Measurements from ENCODE around the gene METTL15. TPM values are rescaled to one million over a fixed set of nuclear protein-coding genes. Genes with fewer than 3 reads are reported as not detected.
A peak's percentile ranks its signal among the peaks of the same experiment; 100 is the strongest.

Gene METTL15
- total RNA-seq (ENCODE audit: low replicate concordance): 21.1 and 27.9 TPM in 2 replicates

- Mint-ChIP-seq H3K36me3 (peaks cover 7% of the 10 kb centered on the region), H3K4me3 (peak within 1 kb of the TSS; percentile 99), H3K4me1 (peaks cover 46% of the 10 kb centered on the region), H3K9me3 (no peaks in the 10 kb centered on the region), H3K27me3 (ENCODE audit: insufficient read depth, low read depth) (peaks cover 6% of the 10 kb centered on the region), H3K27ac (peak within 1 kb of the TSS; percentile 100)
- Histone ChIP-seq H3K9ac (peak within 1 kb of the TSS; percentile 64), H3K4me3 (peak within 1 kb of the TSS; percentile 96), H3F3A (ENCODE audit: low read depth) (peaks cover 24% of the 10 kb centered on the region), H4K20me1 (ENCODE audit: low read depth) (peaks cover 24% of the 10 kb centered on the region), H2AFZ (replicated peaks) (peak within 1 kb of the TSS; percentile 39), H3K27ac (peak within 1 kb of the TSS; percentile 66), H3K4me2 (peak within 1 kb of the TSS; percentile 85), H3K79me2 (ENCODE audit: low read depth) (peaks cover 94% of the 10 kb centered on the region), H3K27me3 (no peaks in the 10 kb centered on the region), H3K4me1 (peaks cover 39% of the 10 kb centered on the region), H3K9me3 (ENCODE audit: low read depth) (no peaks in the 10 kb centered on the region), H3K36me3 (no peaks in the 10 kb centered on the region)
- TF ChIP-seq EZH2phosphoT487 (IDR thresholded peaks at IDR 0.05) (no peak), EZH2 (IDR thresholded peaks at IDR 0.05) (no peak), CTCF (IDR thresholded peaks at IDR 0.05) (no peak)
- peak; percentile 100 for DNase-seq (ENCODE audit: low spot score)
Observed at GRCh38 chr11:28107750-28108618, at the start of gene METTL15, which contains the start of gene KIF18A. Gene METTL15 (plus strand): TSS chr11:28108388. CDS start chr11:28113335, 4,947 bp downstream. Gene KIF18A (minus strand): TSS chr11:28108156. CDS start chr11:28097947, 10,209 bp downstream.

- Histone ChIP-seq H3K27ac (no peak overlapping the region), H3K79me2 (ENCODE audit: low read depth) (no peaks in the 10 kb centered on the region), H2AFZ (replicated peaks) (no peak overlapping the region), H3K4me1 (no peaks in the 10 kb centered on the region), H3K4me2 (no peak overlapping the region), H3K9ac (no peak overlapping the region), H3F3A (ENCODE audit: low read depth) (no peaks in the 10 kb centered on the region), H3K27me3 (no peaks in the 10 kb centered on the region), H3K4me3 (no peak overlapping the region), H3K36me3 (peaks cover 7% of the 10 kb centered on the region), H4K20me1 (ENCODE audit: low read depth) (no peaks in the 10 kb centered on the region), H3K9me3 (ENCODE audit: low read depth) (no peaks in the 10 kb centered on the region)
- no peaks in the 10 kb centered on the region for H3K4me1 Mint-ChIP-seq
- no peak overlapping the region for H3K27ac Mint-ChIP-seq
- H3K9me3 Mint-ChIP-seq: no peaks in the 10 kb centered on the region
- no peak overlapping the region for H3K4me3 Mint-ChIP-seq
- peaks cover 11% of the 10 kb centered on the region for H3K36me3 Mint-ChIP-seq
- no peak for DNase-seq (ENCODE audit: low spot score)
- H3K27me3 Mint-ChIP-seq (ENCODE audit: insufficient read depth, low read depth): no peaks in the 10 kb centered on the region
- no peak for TF ChIP-seq CTCF (IDR thresholded peaks at IDR 0.05)
- TF ChIP-seq EZH2phosphoT487 (IDR thresholded peaks at IDR 0.05): no peak
- TF ChIP-seq EZH2 (IDR thresholded peaks at IDR 0.05): no peak
Observed at GRCh38 chr11:28071305-28071704, 36.9 kb upstream of the METTL15 start.

GRCh38 chr11:28072321-28072720, 35.9 kb upstream of the METTL15 start:
- Histone ChIP-seq H3K9me3 (ENCODE audit: low read depth) (no peaks in the 10 kb centered on the region), H3K9ac (no peak overlapping the region), H3K36me3 (peaks cover 7% of the 10 kb centered on the region), H3K4me1 (no peaks in the 10 kb centered on the region), H3K27me3 (no peaks in the 10 kb centered on the region), H4K20me1 (ENCODE audit: low read depth) (no peaks in the 10 kb centered on the region), H3K4me3 (no peak overlapping the region), H2AFZ (replicated peaks) (no peak overlapping the region), H3F3A (ENCODE audit: low read depth) (no peaks in the 10 kb centered on the region), H3K79me2 (ENCODE audit: low read depth) (no peaks in the 10 kb centered on the region), H3K27ac (no peak overlapping the region), H3K4me2 (no peak overlapping the region)
- Mint-ChIP-seq H3K27ac (no peak overlapping the region), H3K36me3 (peaks cover 13% of the 10 kb centered on the region), H3K9me3 (no peaks in the 10 kb centered on the region), H3K27me3 (ENCODE audit: insufficient read depth, low read depth) (no peaks in the 10 kb centered on the region), H3K4me1 (no peaks in the 10 kb centered on the region), H3K4me3 (no peak overlapping the region)
- DNase-seq (ENCODE audit: low spot score): no peak
- TF ChIP-seq CTCF (IDR thresholded peaks at IDR 0.05) (no peak), EZH2phosphoT487 (IDR thresholded peaks at IDR 0.05) (no peak), EZH2 (IDR thresholded peaks at IDR 0.05) (no peak)

Data from neural progenitor cell (in vitro differentiated cells).